Liver (tissue), 9 donors: ENCODE data around the gene MRPL32. TPM values are rescaled to one million over a fixed set of nuclear protein-coding genes. Genes with fewer than 3 reads are reported as not detected.

ENCODE experiments used
- DNase-seq: peaks from one replicate; pipeline ENCODE4 v3.0.0-alpha.2; 2017; ENCODE audit warnings: low spot score
- H3K27ac ChIP-seq, 2 donors: one replicate each; pipeline ENCODE4 v1.7.0; 2013; ENCODE audit warnings: inconsistent platforms in 2 of 2, low read length in 2 of 2, control low read depth in 1 of 2, low read depth in 1 of 2, mild to moderate bottlenecking in 1 of 2
- H3K27me3 ChIP-seq, 4 donors: one replicate each; pipeline versions ENCODE4 v1.6.1 to v1.7.0; 2013; ENCODE audit warnings: low read length in 3 of 4, inconsistent platforms in 1 of 4, mild to moderate bottlenecking in 1 of 4, moderate library complexity in 1 of 4; ENCODE audit not compliant: control insufficient read depth in 4 of 4, insufficient read depth in 4 of 4
- H3K36me3 ChIP-seq, 4 donors: one replicate each; pipeline versions ENCODE4 v1.6.1 to v1.7.0; 2013; ENCODE audit warnings: low read length in 3 of 4, mild to moderate bottlenecking in 3 of 4, low read depth in 1 of 4, moderate library complexity in 1 of 4; ENCODE audit not compliant: control insufficient read depth in 4 of 4, insufficient read depth in 3 of 4
- H3K4me1 ChIP-seq, 4 donors: one replicate each; pipeline versions ENCODE4 v1.6.1 to v1.7.0; 2013; ENCODE audit warnings: low read length in 3 of 4, mild to moderate bottlenecking in 3 of 4, moderate library complexity in 1 of 4; ENCODE audit not compliant: control insufficient read depth in 4 of 4, insufficient read depth in 4 of 4
- H3K4me3 ChIP-seq, 3 donors: one replicate each; pipeline versions ENCODE4 v1.6.1 to v1.7.0; 2013; ENCODE audit warnings: low read length in 3 of 3, control low read depth in 1 of 3, low read depth in 1 of 3, mild to moderate bottlenecking in 1 of 3
- H3K9ac ChIP-seq, 2 donors: one replicate each; pipeline ENCODE4 v1.7.0; 2013; ENCODE audit warnings: low read length in 2 of 2, mild to moderate bottlenecking in 2 of 2, moderate library complexity in 2 of 2, control low read depth in 1 of 2, low read depth in 1 of 2
- H3K9me3 ChIP-seq, 4 donors: one replicate each; pipeline versions ENCODE4 v1.6.1 to v1.7.0; 2013; ENCODE audit warnings: low read length in 3 of 4; ENCODE audit not compliant: control insufficient read depth in 4 of 4
- ATF3 ChIP-seq: IDR thresholded peaks from 2 replicates; pipeline ENCODE4 v1.6.1; 2016; ENCODE audit warnings: antibody characterized with exemption
- CTCF ChIP-seq: fragments of 150-350 bp; IDR thresholded peaks from 2 replicates; pipeline ENCODE4 v1.5.1; 2017; ENCODE audit warnings: improper control_type of control experiment, low read depth, low read length; ENCODE audit not compliant: missing input control
- EGR1 ChIP-seq, 2 donors: IDR thresholded peaks; 2 replicates each; pipeline ENCODE4 v1.6.1; 2016 to 2018; ENCODE audit warnings: antibody characterized with exemption in 2 of 2, low read depth in 2 of 2
- FOXA1 ChIP-seq: IDR thresholded peaks from 2 replicates; pipeline ENCODE4 v1.6.1; 2016; ENCODE audit warnings: antibody characterized with exemption
- FOXA2 ChIP-seq: IDR thresholded peaks from 2 replicates; pipeline ENCODE4 v1.6.1; 2016; ENCODE audit warnings: antibody characterized with exemption
- GABPA ChIP-seq, 2 donors: IDR thresholded peaks in 1 of 2; conservative IDR thresholded peaks in 1 of 2; 2 replicates each; pipeline ENCODE4 v1.6.1; 2016; ENCODE audit warnings: antibody characterized with exemption in 2 of 2, mild to moderate bottlenecking in 1 of 2, moderate library complexity in 1 of 2
- HNF4A ChIP-seq, 2 donors: conservative IDR thresholded peaks; 2 replicates each; pipeline ENCODE4 v1.6.1; 2016; ENCODE audit warnings: antibody characterized with exemption in 2 of 2, mild to moderate bottlenecking in 2 of 2
- HNF4G ChIP-seq: IDR thresholded peaks from 2 replicates; pipeline ENCODE4 v1.6.1; 2016; ENCODE audit warnings: antibody characterized with exemption
- JUND ChIP-seq, 2 donors: IDR thresholded peaks; 2 replicates each; pipeline ENCODE4 v1.6.1; 2016; ENCODE audit warnings: antibody characterized with exemption in 2 of 2
- MAX ChIP-seq: IDR thresholded peaks from 2 replicates; pipeline ENCODE4 v1.6.1; 2016; ENCODE audit warnings: antibody characterized with exemption
- NR2F2 ChIP-seq: IDR thresholded peaks from 2 replicates; pipeline ENCODE4 v1.6.1; 2016; ENCODE audit warnings: antibody characterized with exemption
- RAD21 ChIP-seq, 2 donors: IDR thresholded peaks; 2 replicates each; pipeline ENCODE4 v1.6.1; 2016; ENCODE audit warnings: antibody characterized with exemption in 2 of 2, mild to moderate bottlenecking in 2 of 2
- REST ChIP-seq: IDR thresholded peaks from 2 replicates; pipeline ENCODE4 v1.6.1; 2016; ENCODE audit warnings: antibody characterized with exemption, mild to moderate bottlenecking
- RXRA ChIP-seq, 2 donors: IDR thresholded peaks; 2 replicates each; pipeline ENCODE4 v1.6.1; 2017 to 2018; ENCODE audit warnings: antibody characterized with exemption in 2 of 2, mild to moderate bottlenecking in 1 of 2
- SP1 ChIP-seq: IDR thresholded peaks from 2 replicates; pipeline ENCODE4 v1.6.1; 2018; ENCODE audit warnings: antibody characterized with exemption, mild to moderate bottlenecking
- TAF1 ChIP-seq: conservative IDR thresholded peaks from 2 replicates; pipeline ENCODE4 v1.6.1; 2016; ENCODE audit warnings: antibody characterized with exemption, mild to moderate bottlenecking
- YY1 ChIP-seq: IDR thresholded peaks from 2 replicates; pipeline ENCODE4 v1.6.1; 2016; ENCODE audit warnings: antibody characterized with exemption, mild to moderate bottlenecking
- ZBTB33 ChIP-seq: IDR thresholded peaks from 2 replicates; pipeline ENCODE4 v1.6.1; 2016; ENCODE audit warnings: antibody characterized with exemption
- whole genome bisulfite sequencing: extraction: QIAGEN DNeasy Blood & Tissue Kit; methylation state at CpG from one replicate; pipeline ENCODE4 v1.1.7; 2013; 5-methylcytosine and 5-hydroxymethylcytosine counted together
- polyA plus RNA-seq, 2 donors: library from polyadenylated mRNA; stranded (reverse) in 1 of 2; unstranded in 1 of 2; fragments of 200-250 nt in 1 of 2; fragments of >200 nt in 1 of 2; fragmentation: Nextera tagmentation in 1 of 2; extraction: Ambion mirVana in 1 of 2; gene quantifications; one replicate each; pipeline versions ENCODE4 v1.2.1 to v1.2.3, GENCODE V29; 2013 to 2015
- total RNA-seq, 2 donors: library from RNA; depleted of rRNA; stranded (reverse); fragments of >200 nt; gene quantifications; one replicate each; pipeline ENCODE4 v1.2.3, GENCODE V29; 2014
- donor health status: healthy.
- donor health status: healthy.
- donor health status: healthy.
- donor health status: healthy.
- donor health status: healthy.

MRPL32 gene
- total and polyA plus RNA-seq, 4 donors = 23.6 to 94.7 (median 47.9) TPM

GRCh38 chr7:42984137-42984536 lies 52.0 kb downstream of the MRPL32 start:
- Histone ChIP-seq H3K27me3 (peaks cover 0 to 4% (median 0%) of the 10 kb centered on the region in 4 donors), H3K36me3 (no peaks in the 10 kb centered on the region), H3K9ac (no peak overlapping the region), H3K4me3 (no peak overlapping the region), H3K9me3 (peaks cover 0 to 7% (median 0%) of the 10 kb centered on the region in 4 donors), H3K4me1 (no peaks in the 10 kb centered on the region), H3K27ac (no peak overlapping the region)
- WGBS = 95% methylated on average over 1 of the region's 1 CpG
- no peak for DNase-seq
- no peak for TF ChIP-seq CTCF
- TF ChIP-seq REST = no peak
- no peak for TF ChIP-seq SP1
- no peak for TF ChIP-seq HNF4A (conservative IDR thresholded peaks at IDR 0.05)
- no peak for TF ChIP-seq YY1
- no peak for TF ChIP-seq ZBTB33
- TF ChIP-seq FOXA1 = no peak
- TF ChIP-seq EGR1 (IDR thresholded peaks at IDR 0.05; ENCODE audit: low read depth in 2 of 2) = no peak
- TF ChIP-seq RAD21 (IDR thresholded peaks at IDR 0.05) = no peak
- no peak for TF ChIP-seq ATF3
- no peak for TF ChIP-seq FOXA2
- no peak for TF ChIP-seq HNF4G
- no peak for TF ChIP-seq JUND (IDR thresholded peaks at IDR 0.05)
- TF ChIP-seq TAF1 = no peak
- TF ChIP-seq NR2F2 = no peak
- no peak for TF ChIP-seq GABPA (IDR thresholded peaks at IDR 0.05 in 1 of 2, conservative IDR thresholded peaks at IDR 0.05 in 1 of 2)
- TF ChIP-seq MAX = no peak
- TF ChIP-seq RXRA (IDR thresholded peaks at IDR 0.05) = no peak
